GM21723 (cell line): ENCODE data around the gene KIF22.

Experiments
- ATAC-seq: cut with Tn5 transposase; IDR thresholded peaks from one replicate; pipeline ENCODE4 v1.9.1; 2021; ENCODE audit warnings: mild to moderate bottlenecking, moderate library complexity; ENCODE audit not compliant: unreplicated experiment

Gene KIF22

GRCh38 chr16:29834079-29834478 lies 43.5 kb downstream of the KIF22 start:
- ATAC-seq, result no peak

GRCh38 chr16:29835926-29836325 lies 45.4 kb downstream of the KIF22 start:
- no peak for ATAC-seq

GRCh38 chr16:29836623-29837022 lies 46.1 kb downstream of the KIF22 start:
- ATAC-seq, result no peak

- ATAC-seq, result no peak
Observed at GRCh38 chr16:29837841-29838240, 47.3 kb downstream of the KIF22 start.

DNA sequence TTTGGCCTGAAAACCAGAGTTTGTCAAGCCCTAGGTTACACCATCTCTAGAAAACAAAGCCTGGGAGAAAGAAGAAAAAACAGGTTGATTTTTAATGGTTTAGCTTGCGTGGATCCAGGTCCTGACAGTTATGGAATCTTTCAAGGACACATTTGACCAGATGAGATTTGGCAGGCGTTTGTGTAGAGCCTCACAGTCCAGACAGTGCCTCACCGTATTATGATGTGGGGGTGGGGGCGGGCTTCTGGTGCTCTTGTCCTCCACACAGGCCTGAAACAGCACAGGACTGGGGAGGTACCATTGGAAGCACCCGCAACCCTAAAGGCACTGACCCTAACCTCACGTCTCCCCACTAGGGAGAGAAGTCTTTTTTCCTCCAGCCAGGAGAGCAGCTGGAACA lies 49.3 kb downstream of the KIF22 start:
- no peak for ATAC-seq

DNA sequence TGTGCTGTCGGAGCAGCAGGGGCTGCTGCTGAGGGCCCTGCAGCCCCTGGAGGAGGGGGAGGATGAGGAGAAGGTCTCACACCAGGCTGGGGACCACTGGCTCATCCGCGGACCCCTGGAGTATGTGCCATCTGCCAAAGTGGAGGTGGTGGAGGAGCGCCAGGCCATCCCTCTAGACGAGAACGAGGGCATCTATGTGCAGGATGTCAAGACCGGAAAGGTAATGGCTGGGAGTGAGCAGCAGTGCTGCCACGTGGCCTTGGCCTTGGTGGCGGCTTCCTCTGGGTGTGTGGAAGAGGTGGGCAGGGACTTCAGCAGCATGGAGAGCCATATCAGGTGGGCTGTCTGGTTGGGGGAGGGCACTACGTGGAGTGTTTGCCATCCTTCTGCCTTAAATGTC lies 49.7 kb downstream of the KIF22 start:
- ATAC-seq, result no peak

GRCh38 chr16:29841631-29842030 lies 51.1 kb downstream of the KIF22 start:
- no peak for ATAC-seq

- ATAC-seq, result no peak
Observed at GRCh38 chr16:29842732-29843346, 52.3 kb downstream of the KIF22 start.

GRCh38 chr16:29843931-29844330 lies 53.4 kb downstream of the KIF22 start:
- no peak for ATAC-seq

- no peak for ATAC-seq
Observed at GRCh38 chr16:29844575-29845331, 54.2 kb downstream of the KIF22 start.

- ATAC-seq, result no peak
Observed at GRCh38 chr16:29845656-29846055, 55.1 kb downstream of the KIF22 start.

GRCh38 chr16:29848420-29849297 lies 58.1 kb downstream of the KIF22 start:
- ATAC-seq, result no peak

DNA sequence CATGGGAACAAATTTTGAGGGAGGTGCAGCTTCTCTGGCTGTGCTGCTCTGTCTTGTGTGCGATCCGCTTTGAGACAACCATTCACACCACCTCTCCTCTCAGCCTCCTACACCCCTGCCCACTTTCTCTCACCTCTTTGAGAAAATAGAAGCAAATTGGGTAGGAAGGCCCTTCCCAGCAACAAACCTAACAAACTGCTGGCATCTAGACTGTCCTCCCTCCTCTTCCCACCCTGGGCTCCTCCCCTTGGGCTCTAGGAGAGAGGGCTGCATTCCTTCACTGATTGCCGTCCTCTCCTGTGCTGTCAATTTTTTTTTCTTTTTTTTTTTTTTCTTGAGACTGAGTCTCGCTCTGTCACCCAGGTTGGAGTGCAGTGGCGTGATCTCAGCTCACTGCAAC lies 59.0 kb downstream of the KIF22 start:
- ATAC-seq, result no peak

DNA sequence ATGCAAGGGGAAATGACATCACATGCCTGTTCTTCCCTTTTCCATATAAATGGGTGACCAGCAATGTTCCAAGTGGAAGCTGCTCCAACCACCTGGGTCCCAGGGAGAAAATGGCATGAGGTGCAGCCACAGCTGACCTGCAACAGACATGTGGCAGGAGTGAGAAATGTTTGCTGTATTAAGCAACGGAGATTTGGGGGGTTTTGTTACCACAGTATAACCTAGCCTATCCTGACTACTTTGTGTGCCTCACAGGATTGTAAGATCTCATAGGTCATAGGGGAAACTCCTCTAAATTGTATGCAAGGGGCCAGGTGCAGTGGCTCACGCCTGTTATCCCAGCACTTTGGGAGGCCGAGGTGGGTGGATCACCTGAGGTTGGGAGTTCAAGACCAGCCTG lies 60.4 kb downstream of the KIF22 start:
- ATAC-seq, result no peak

- ATAC-seq, result no peak
Observed at GRCh38 chr16:29852654-29853053, 62.1 kb downstream of the KIF22 start.

DNA sequence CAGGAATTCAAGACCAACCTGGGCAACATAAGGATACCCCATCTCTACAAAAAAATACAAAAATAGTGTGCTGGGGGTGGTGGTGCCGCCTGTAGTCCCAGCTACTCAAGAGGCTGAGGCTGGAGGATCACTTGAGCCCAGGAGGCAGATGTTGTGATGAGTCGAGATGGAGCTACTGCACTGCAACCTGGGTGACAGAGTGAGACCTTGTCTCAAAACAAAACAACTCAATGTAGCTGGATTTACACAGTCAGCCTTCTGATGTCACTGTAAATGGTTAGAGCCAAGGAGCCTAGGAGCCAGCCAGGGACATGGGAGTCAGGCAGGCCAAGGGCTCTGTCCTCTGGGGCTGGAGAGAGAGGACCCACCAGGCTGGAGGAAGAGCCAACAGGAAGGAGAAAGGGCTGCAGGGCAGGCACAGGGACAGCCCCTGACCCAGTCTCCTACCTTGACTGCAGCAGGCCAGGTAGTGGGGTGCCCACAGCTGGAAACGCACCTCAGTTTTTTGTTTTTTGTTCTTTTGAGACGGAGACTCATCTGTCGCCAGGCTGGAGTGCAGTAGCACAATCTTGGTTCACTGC lies 64.1 kb downstream of the KIF22 start:
- no peak for ATAC-seq
